ENCODE data around the gene CS. TPM values are rescaled to one million over a fixed set of nuclear protein-coding genes. Genes with fewer than 3 reads are reported as not detected.
"Not testable (repeated sequence)": the region's sequence is repeated elsewhere in the genome, so short reads cannot be mapped to it uniquely, and the experiment has no call there.

Gene CS
- total RNA-seq, 1 donor from 2014 or later = 118 TPM

- DNase-seq = no peak
Measured at GRCh38 chr12:56278905-56279304, 21.2 kb downstream of the CS start.

GRCh38 chr12:56274299-56274698 is 25.8 kb downstream of the CS start:
- no peak for DNase-seq

GRCh38 chr12:56272468-56272867 is 27.7 kb downstream of the CS start:
- not testable (repeated sequence) for DNase-seq

GRCh38 chr12:56271031-56271430 is 29.1 kb downstream of the CS start:
- DNase-seq = no peak

- no peak for DNase-seq
Measured at GRCh38 chr12:56267443-56268071, 32.6 kb downstream of the CS start.

GRCh38 chr12:56266693-56267442 is 33.3 kb downstream of the CS start, which contains the start of gene COQ10A:
Gene COQ10A (plus strand): TSS chr12:56266942. CDS start chr12:56267119, 177 bp downstream.
- DNase-seq = peak; percentile 74

GRCh38 chr12:56266068-56266692 is 34.0 kb downstream of the CS start:
- DNase-seq = not testable (repeated sequence)

- DNase-seq = not testable (repeated sequence)
Measured at GRCh38 chr12:56262955-56263354, 37.2 kb downstream of the CS start.

- no peak for DNase-seq
Measured at GRCh38 chr12:56261503-56262232, 38.5 kb downstream of the CS start.

- no peak for DNase-seq
Measured at GRCh38 chr12:56260921-56261320, 39.2 kb downstream of the CS start.

GRCh38 chr12:56260380-56260779 is 39.8 kb downstream of the CS start:
- no peak for DNase-seq

- no peak for DNase-seq
Measured at GRCh38 chr12:56258820-56259183, 41.3 kb downstream of the CS start.

- peak; percentile 66 for DNase-seq
Measured at GRCh38 chr12:56258068-56258819, 41.9 kb downstream of the CS start, which contains the start of gene ANKRD52. Gene ANKRD52 (minus strand): TSS chr12:56258384. CDS start chr12:56258269, 115 bp downstream.

- no peak for DNase-seq
Measured at GRCh38 chr12:56257491-56258067, 42.6 kb downstream of the CS start.

GRCh38 chr12:56257071-56257470 is 43.1 kb downstream of the CS start:
- DNase-seq = no peak

GRCh38 chr12:56256326-56256960 is 43.7 kb downstream of the CS start:
- no peak for DNase-seq

- no peak for DNase-seq
Measured at GRCh38 chr12:56255671-56256070, 44.5 kb downstream of the CS start.

GRCh38 chr12:56253091-56253490 is 47.0 kb downstream of the CS start:
- DNase-seq = no peak

GRCh38 chr12:56252649-56253048 is 47.5 kb downstream of the CS start:
- no peak for DNase-seq

GRCh38 chr12:56248711-56249110 is 51.4 kb downstream of the CS start:
- no peak for DNase-seq

- no peak for DNase-seq
Measured at GRCh38 chr12:56247923-56248322, 52.2 kb downstream of the CS start.
